ENCODE data around the gene KRTAP16-1. TPM values are rescaled to one million over a fixed set of nuclear protein-coding genes. Genes with fewer than 3 reads are reported as not detected.

Gene KRTAP16-1
- total RNA-seq, 1 experiment from 2014 or later = not detected

DNA sequence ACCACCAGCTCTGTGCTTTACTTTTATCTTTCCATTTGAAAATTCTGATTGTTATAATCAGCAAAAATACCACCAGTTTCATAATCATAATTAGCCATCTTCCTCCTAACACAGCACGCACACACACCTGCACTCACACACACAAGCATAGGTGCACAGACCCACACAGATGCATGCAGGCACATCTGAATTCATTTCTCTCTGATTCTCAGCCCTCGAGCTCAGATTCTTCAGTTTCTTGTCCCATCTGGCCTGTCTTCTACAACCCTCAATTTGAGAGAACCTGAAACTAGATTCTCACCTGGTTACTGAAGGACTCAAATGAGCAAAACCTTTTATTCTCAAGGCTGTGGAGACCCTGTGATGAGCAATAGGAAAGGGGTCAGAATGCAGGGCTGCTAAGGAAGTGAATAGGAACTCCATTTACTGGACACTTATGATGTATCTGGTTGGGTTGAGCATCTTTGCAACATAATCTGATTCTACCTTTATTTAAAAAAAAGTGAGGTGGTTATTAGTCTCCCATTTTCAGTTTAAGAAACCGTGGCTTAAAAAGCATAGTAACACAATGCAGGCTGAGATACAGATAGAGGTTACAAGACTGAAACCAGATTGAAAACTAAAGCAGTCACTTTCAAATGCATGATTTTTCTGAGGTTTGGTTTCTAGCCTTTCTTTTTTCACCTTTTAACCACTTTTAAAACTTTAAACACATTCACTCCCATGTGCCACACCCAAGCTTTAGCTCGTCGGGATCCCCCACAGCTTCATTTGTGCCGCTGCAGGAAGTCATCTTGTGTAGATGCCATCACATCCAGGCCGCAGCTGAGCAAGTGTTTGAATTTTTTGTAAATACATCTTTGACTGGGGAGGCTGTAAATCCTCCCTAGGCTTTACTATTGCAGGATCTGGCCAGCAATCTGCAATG lies 32.1 kb upstream of the KRTAP16-1 start:
- POLR2A ChIA-PET = no interaction called here
- no peak overlapping the region for H3K4me3 Mint-ChIP-seq
- H3K36me3 Mint-ChIP-seq = peaks cover 10% of the 10 kb centered on the region
- no peaks in the 10 kb centered on the region for H3K4me1 Mint-ChIP-seq
- peaks cover 3% of the 10 kb centered on the region for H3K27me3 Mint-ChIP-seq (ENCODE audit: low read depth)
- no peak for DNase-seq (ENCODE audit: low spot score)
- peaks cover 36% of the 10 kb centered on the region for H3K9me3 Mint-ChIP-seq
- TF ChIP-seq ZNF219 (CRISPR knock-in tag; IDR thresholded peaks at IDR 0.05; ENCODE audit: borderline replicate concordance) (no peak), NR2C2 (CRISPR knock-in tag; IDR thresholded peaks at IDR 0.05) (no peak), GRHL2 (CRISPR knock-in tag; IDR thresholded peaks at IDR 0.05; ENCODE audit: insufficient replicate concordance, severe bottlenecking) (no peak), NFE2L1 (CRISPR knock-in tag; IDR thresholded peaks at IDR 0.05) (no peak), IRF2 (CRISPR knock-in tag; IDR thresholded peaks at IDR 0.05; ENCODE audit: borderline replicate concordance, low read depth) (no peak), ZNF138 (CRISPR knock-in tag; conservative IDR thresholded peaks at IDR 0.05) (no peak)
- TF ChIP-seq, protein P1, sequence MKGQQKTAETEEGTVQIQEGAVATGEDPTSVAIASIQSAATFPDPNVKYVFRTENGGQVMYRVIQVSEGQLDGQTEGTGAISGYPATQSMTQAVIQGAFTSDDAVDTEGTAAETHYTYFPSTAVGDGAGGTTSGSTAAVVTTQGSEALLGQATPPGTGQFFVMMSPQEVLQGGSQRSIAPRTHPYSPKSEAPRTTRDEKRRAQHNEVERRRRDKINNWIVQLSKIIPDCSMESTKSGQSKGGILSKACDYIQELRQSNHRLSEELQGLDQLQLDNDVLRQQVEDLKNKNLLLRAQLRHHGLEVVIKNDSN (CRISPR knock-in tag; IDR thresholded peaks at IDR 0.05) = no peak
- TF ChIP-seq, protein P2, sequence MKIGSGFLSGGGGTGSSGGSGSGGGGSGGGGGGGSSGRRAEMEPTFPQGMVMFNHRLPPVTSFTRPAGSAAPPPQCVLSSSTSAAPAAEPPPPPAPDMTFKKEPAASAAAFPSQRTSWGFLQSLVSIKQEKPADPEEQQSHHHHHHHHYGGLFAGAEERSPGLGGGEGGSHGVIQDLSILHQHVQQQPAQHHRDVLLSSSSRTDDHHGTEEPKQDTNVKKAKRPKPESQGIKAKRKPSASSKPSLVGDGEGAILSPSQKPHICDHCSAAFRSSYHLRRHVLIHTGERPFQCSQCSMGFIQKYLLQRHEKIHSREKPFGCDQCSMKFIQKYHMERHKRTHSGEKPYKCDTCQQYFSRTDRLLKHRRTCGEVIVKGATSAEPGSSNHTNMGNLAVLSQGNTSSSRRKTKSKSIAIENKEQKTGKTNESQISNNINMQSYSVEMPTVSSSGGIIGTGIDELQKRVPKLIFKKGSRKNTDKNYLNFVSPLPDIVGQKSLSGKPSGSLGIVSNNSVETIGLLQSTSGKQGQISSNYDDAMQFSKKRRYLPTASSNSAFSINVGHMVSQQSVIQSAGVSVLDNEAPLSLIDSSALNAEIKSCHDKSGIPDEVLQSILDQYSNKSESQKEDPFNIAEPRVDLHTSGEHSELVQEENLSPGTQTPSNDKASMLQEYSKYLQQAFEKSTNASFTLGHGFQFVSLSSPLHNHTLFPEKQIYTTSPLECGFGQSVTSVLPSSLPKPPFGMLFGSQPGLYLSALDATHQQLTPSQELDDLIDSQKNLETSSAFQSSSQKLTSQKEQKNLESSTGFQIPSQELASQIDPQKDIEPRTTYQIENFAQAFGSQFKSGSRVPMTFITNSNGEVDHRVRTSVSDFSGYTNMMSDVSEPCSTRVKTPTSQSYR (CRISPR knock-in tag; IDR thresholded peaks at IDR 0.05) = no peak
- TF ChIP-seq, protein P3, sequence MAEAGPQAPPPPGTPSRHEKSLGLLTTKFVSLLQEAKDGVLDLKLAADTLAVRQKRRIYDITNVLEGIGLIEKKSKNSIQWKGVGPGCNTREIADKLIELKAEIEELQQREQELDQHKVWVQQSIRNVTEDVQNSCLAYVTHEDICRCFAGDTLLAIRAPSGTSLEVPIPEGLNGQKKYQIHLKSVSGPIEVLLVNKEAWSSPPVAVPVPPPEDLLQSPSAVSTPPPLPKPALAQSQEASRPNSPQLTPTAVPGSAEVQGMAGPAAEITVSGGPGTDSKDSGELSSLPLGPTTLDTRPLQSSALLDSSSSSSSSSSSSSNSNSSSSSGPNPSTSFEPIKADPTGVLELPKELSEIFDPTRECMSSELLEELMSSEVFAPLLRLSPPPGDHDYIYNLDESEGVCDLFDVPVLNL (CRISPR knock-in tag; IDR thresholded peaks at IDR 0.05; ENCODE audit: borderline replicate concordance, low read depth) = no peak
- no peak for ATAC-seq
- H3K27ac Mint-ChIP-seq = no peak overlapping the region
- CTCF ChIA-PET = interaction anchor here (1.1 to 2.8 kb wide), 2 partner anchors 12 to 19 kb away, joined by 6 to 11 read pairs; no protein-coding TSS in a partner anchor

DNA sequence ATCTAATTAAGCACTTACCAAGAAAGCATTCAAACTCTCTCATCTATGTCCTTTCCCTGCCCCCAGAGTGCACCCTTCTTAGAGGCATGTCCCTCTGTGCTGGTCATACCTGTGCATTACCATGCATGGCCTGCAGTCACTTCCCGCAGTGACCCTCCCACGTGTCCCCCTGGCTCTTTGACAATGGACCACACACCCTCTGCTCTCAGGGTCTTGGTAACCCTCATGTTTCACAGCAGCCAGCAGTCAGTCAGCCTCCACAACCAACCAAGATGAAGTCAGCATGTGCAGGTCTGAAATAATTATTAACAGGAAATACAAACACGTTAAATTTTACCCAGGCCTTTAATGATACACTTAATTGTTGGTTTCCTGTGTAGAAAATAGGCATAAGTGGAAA lies 31.4 kb upstream of the KRTAP16-1 start:
- DNase-seq (ENCODE audit: low spot score) (no peak), ATAC-seq (no peak; the same call in 1 of the 2 replicates)
- H3K27ac Mint-ChIP-seq = no peak overlapping the region
- peaks cover 36% of the 10 kb centered on the region for H3K9me3 Mint-ChIP-seq
- ChIA-PET CTCF (interaction anchor here (1.1 to 2.8 kb wide), 3 partner anchors 11 to 146 kb away, joined by 3 to 11 read pairs (median 6); no protein-coding TSS in a partner anchor), POLR2A (no interaction called here)
- TF ChIP-seq SP1 (CRISPR knock-in tag; conservative IDR thresholded peaks at IDR 0.05) = no peak
- TF ChIP-seq ZNF219 (CRISPR knock-in tag; IDR thresholded peaks at IDR 0.05; ENCODE audit: borderline replicate concordance) = no peak
- TF ChIP-seq, protein P4, sequence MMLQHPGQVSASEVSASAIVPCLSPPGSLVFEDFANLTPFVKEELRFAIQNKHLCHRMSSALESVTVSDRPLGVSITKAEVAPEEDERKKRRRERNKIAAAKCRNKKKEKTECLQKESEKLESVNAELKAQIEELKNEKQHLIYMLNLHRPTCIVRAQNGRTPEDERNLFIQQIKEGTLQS (CRISPR knock-in tag; conservative IDR thresholded peaks at IDR 0.05) = no peak
- TF ChIP-seq SMAD4 (CRISPR knock-in tag; IDR thresholded peaks at IDR 0.05) = no peak
- no peak for TF ChIP-seq OVOL2 (CRISPR knock-in tag; IDR thresholded peaks at IDR 0.05; ENCODE audit: borderline replicate concordance)
- no peak for TF ChIP-seq NFATC4 (CRISPR knock-in tag; IDR thresholded peaks at IDR 0.05)
- TF ChIP-seq, protein P5, sequence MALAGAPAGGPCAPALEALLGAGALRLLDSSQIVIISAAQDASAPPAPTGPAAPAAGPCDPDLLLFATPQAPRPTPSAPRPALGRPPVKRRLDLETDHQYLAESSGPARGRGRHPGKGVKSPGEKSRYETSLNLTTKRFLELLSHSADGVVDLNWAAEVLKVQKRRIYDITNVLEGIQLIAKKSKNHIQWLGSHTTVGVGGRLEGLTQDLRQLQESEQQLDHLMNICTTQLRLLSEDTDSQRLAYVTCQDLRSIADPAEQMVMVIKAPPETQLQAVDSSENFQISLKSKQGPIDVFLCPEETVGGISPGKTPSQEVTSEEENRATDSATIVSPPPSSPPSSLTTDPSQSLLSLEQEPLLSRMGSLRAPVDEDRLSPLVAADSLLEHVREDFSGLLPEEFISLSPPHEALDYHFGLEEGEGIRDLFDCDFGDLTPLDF (CRISPR knock-in tag; IDR thresholded peaks at IDR 0.05) = no peak
- TF ChIP-seq, protein P6, sequence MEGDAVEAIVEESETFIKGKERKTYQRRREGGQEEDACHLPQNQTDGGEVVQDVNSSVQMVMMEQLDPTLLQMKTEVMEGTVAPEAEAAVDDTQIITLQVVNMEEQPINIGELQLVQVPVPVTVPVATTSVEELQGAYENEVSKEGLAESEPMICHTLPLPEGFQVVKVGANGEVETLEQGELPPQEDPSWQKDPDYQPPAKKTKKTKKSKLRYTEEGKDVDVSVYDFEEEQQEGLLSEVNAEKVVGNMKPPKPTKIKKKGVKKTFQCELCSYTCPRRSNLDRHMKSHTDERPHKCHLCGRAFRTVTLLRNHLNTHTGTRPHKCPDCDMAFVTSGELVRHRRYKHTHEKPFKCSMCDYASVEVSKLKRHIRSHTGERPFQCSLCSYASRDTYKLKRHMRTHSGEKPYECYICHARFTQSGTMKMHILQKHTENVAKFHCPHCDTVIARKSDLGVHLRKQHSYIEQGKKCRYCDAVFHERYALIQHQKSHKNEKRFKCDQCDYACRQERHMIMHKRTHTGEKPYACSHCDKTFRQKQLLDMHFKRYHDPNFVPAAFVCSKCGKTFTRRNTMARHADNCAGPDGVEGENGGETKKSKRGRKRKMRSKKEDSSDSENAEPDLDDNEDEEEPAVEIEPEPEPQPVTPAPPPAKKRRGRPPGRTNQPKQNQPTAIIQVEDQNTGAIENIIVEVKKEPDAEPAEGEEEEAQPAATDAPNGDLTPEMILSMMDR (IDR thresholded peaks at IDR 0.05) = no peak
- H3K36me3 Mint-ChIP-seq = peaks cover 10% of the 10 kb centered on the region
- H3K4me3 Mint-ChIP-seq = no peak overlapping the region
- H3K27me3 Mint-ChIP-seq (ENCODE audit: low read depth) = peaks cover 3% of the 10 kb centered on the region
- no peaks in the 10 kb centered on the region for H3K4me1 Mint-ChIP-seq
